ENCODE data around the gene RIMS1. TPM values are rescaled to one million over a fixed set of nuclear protein-coding genes. Genes with fewer than 3 reads are reported as not detected.

RIMS1 gene
- 3.1 and 3.3 TPM in 2 replicates for total RNA-seq (2014; rRNA removed; shearing (Covaris generic))

GRCh38 chr6:71886184-71887005 lies at the start of gene RIMS1:
TSS of gene RIMS1 (plus strand) at chr6:71886550. CDS start at chr6:71887024, 474 bp downstream.
- peak; percentile 69 for DNase-seq (ENCODE audit: low read depth)

- DNase-seq (ENCODE audit: low read depth): no peak
Observed at GRCh38 chr6:71851214-71851613, 35.1 kb upstream of the RIMS1 start.

- DNase-seq (ENCODE audit: low read depth): no peak
Observed at GRCh38 chr6:71852948-71853347, 33.4 kb upstream of the RIMS1 start.

- peak; percentile 20 for DNase-seq (ENCODE audit: low read depth)
Observed at GRCh38 chr6:71855406-71855805, 30.9 kb upstream of the RIMS1 start.

- no peak for DNase-seq (ENCODE audit: low read depth)
Observed at GRCh38 chr6:71879016-71879415, 7.3 kb upstream of the RIMS1 start.

- no peak for DNase-seq (ENCODE audit: low read depth)
Observed at GRCh38 chr6:71887006-71887743, 825 bp downstream of the RIMS1 start.

GRCh38 chr6:71887744-71888230 lies 1.4 kb downstream of the RIMS1 start:
- no peak for DNase-seq (ENCODE audit: low read depth)

- no peak for DNase-seq (ENCODE audit: low read depth)
Observed at GRCh38 chr6:71888756-71889340, 2.5 kb downstream of the RIMS1 start.

- DNase-seq (ENCODE audit: low read depth): no peak
Observed at GRCh38 chr6:71889366-71889765, 3.0 kb downstream of the RIMS1 start.

GRCh38 chr6:71892641-71893040 lies 6.3 kb downstream of the RIMS1 start:
- no peak for DNase-seq (ENCODE audit: low read depth)

GRCh38 chr6:71900642-71901041 lies 14.3 kb downstream of the RIMS1 start:
- DNase-seq (ENCODE audit: low read depth): peak; percentile 28

- no peak for DNase-seq (ENCODE audit: low read depth)
Observed at GRCh38 chr6:71902261-71902660, 15.9 kb downstream of the RIMS1 start.

- no peak for DNase-seq (ENCODE audit: low read depth)
Observed at GRCh38 chr6:71906813-71907212, 20.5 kb downstream of the RIMS1 start.

- DNase-seq (ENCODE audit: low read depth): peak; percentile 35
Observed at GRCh38 chr6:71908162-71908765, 21.9 kb downstream of the RIMS1 start.

GRCh38 chr6:71913444-71914234 lies 27.3 kb downstream of the RIMS1 start:
- no peak for DNase-seq (ENCODE audit: low read depth)

- DNase-seq (ENCODE audit: low read depth): no peak
Observed at GRCh38 chr6:71929047-71929446, 42.7 kb downstream of the RIMS1 start.

- no peak for DNase-seq (ENCODE audit: low read depth)
Observed at GRCh38 chr6:71933881-71934280, 47.5 kb downstream of the RIMS1 start.

GRCh38 chr6:71965404-71965803 lies 79.1 kb downstream of the RIMS1 start:
- DNase-seq (ENCODE audit: low read depth): peak; percentile 4

- DNase-seq (ENCODE audit: low read depth): peak; percentile 48
Observed at GRCh38 chr6:71967436-71967835, 81.1 kb downstream of the RIMS1 start.

GRCh38 chr6:71977884-71978283 lies 91.5 kb downstream of the RIMS1 start:
- peak; percentile 9 for DNase-seq (ENCODE audit: low read depth)

GRCh38 chr6:71979911-71980310 lies 93.6 kb downstream of the RIMS1 start:
- DNase-seq (ENCODE audit: low read depth): peak; percentile 15
